ENCODE data around the gene SLC20A1.
"Not testable (repeated sequence)": the region's sequence is repeated elsewhere in the genome, so short reads cannot be mapped to it uniquely, and the experiment has no call there.

The SLC20A1 gene, protein sequence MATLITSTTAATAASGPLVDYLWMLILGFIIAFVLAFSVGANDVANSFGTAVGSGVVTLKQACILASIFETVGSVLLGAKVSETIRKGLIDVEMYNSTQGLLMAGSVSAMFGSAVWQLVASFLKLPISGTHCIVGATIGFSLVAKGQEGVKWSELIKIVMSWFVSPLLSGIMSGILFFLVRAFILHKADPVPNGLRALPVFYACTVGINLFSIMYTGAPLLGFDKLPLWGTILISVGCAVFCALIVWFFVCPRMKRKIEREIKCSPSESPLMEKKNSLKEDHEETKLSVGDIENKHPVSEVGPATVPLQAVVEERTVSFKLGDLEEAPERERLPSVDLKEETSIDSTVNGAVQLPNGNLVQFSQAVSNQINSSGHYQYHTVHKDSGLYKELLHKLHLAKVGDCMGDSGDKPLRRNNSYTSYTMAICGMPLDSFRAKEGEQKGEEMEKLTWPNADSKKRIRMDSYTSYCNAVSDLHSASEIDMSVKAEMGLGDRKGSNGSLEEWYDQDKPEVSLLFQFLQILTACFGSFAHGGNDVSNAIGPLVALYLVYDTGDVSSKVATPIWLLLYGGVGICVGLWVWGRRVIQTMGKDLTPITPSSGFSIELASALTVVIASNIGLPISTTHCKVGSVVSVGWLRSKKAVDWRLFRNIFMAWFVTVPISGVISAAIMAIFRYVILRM

DNA sequence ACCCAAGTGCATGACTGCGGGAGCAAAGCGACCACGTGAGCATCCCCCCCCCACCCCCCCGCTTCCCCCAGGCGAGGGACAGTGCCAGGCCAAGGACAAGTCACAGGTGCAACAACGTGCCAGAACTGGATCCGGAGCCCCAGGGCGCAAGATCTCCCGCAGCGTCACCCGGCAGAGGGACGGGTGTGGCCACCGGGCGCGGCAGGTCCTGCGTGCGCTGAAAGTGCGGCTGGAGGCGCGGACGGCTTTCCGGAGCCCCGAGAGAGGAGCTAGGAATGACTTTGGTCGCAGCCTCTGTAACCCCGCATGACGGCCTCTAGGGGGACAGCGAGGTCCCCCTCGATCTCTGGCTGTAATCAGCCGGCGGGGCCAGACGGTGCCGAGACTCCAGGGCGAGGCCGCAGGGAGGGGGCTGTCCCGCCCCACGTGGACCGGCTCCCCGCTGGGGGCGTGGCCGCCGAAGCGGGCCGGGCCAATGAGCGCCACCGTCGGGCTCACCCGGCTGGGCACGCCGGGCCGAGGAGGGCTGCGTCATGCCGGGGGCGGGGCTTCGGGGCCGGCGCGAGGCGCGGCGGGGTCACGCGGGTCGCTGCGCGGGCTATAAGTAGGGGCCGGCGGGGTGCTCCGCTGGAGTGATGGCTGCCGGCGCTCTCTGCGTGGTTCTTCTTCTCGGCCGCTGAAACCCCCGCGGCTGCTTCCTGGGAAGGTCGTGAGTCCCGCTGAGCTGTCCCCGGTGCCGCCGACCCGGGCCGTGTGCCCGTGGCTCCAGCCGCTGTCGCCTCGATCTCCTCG, at the start of gene SLC20A1:
Gene SLC20A1, plus strand, starts transcription at position 630 of the 792 bp plus-strand sequence. CDS start 890 bp downstream, outside the sequence.
- peak; percentile 95 to 99 (median 99) for DNase-seq (ENCODE audit: low read depth in 3 of 3)

DNA sequence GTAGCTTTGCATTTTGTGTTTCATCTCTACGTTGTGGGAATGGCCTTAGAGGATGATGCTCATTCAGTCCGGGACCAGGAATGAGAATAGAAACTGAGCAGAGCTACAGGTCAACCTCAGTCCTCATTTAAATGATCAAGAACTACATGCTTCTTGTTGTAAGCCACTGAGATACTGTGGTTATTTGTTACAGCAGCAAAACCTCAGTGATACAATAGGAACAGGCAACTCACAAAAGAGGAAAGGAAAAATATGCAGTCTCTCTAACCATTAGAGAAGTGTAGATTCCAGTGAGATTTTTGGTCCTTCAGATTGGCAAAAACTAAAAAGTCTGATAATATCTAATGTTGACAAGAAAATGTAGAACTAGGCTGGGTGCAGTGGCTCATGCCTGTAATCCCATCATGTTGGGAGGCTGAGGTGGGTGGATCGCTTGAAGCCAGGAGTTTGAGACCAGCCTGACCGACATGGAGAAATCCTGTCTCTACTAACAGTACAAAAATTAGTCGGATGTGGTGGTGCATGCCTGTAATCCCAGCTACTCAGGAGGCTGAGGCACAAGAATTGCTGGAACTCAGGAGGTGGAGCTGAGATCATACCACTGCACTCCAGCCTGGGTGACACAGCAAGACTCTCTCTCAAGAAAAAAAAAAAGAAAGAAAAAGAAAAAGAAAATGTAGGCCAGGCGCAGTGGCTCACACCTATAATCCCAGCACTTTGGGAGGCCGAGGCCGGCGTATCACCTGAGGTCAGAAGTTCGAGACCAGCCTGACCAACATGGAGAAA, 48.0 kb upstream of the SLC20A1 start:
- no peak for DNase-seq (ENCODE audit: low read depth in 3 of 3)

DNA sequence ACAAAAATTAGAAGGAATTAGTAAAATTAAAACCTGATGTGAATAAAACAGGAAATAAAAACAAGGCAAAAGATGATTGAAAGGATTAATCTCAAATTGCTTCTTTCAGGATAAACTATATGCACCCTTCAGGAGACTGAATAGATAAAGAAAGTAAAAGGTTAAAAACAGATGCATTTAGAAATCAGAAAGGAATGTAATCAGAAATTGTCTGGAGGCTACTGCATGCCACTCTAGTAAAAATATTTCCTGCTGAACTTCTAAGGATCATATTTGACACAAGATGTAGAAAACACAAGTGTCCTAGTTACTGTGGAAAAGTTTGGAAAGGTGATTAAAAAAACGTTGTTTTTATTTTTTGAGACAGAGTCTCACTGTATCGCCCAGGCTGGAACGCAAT, 45.1 kb upstream of the SLC20A1 start:
- no peak for DNase-seq (ENCODE audit: low read depth in 3 of 3)

DNA sequence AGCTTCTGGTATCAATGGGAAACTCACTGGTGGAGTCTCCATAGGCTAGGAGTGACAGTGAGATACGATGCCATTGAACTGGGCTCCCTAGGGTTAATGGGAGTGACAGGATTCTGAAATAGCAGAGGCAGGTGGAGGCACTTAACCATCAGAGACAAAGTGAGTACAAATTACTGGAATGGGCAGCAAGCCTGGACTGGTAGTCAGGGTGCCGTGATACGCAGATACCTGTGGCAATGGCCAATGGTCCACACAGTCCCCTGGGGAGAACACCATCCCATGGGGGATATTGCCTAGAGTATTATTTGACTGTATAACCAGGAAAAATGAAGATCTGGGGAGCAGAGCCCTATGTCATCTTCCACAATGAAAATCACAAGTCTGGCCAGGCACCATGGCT, 44.0 kb upstream of the SLC20A1 start:
- no peak for DNase-seq (ENCODE audit: low read depth in 3 of 3)

DNA sequence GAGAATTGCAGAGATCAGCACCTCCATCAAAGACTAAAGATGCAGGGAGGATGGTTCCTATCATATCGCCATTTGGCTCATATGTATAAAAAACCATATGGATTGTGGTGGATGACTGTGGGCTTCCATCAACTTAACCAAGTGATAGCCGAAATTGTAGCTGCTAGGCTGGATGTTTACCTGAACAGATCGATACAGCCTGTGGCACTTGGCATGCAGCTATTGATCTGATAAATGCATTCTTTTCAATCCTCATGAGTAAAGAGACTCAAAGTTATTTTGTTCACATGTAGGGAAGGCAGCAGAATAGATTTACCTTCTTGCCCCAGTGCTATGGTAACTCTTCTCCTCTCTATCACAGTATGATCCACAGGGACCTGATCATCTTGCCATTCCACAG, 42.8 kb upstream of the SLC20A1 start:
- no peak for DNase-seq (ENCODE audit: low read depth in 3 of 3)

DNA sequence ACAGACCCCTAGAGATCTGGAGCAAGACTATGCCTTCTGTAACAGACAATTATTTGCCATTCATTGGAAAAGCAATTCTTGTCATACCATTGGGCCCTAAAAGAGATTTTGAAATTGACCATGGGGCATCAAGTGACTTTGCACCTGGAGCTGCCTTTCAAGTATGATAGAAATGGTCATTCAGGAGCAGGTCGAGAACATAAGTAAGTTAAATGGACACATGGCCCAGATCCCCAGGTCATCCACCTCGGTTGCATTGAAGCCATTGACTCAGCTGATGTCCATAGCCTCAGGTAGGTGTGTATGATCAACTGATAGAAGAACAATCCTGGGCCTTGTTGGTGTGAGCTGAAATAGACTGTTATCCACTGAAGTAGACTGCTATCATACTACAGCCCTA, 42.0 kb upstream of the SLC20A1 start:
- no peak for DNase-seq (ENCODE audit: low read depth in 3 of 3)

DNA sequence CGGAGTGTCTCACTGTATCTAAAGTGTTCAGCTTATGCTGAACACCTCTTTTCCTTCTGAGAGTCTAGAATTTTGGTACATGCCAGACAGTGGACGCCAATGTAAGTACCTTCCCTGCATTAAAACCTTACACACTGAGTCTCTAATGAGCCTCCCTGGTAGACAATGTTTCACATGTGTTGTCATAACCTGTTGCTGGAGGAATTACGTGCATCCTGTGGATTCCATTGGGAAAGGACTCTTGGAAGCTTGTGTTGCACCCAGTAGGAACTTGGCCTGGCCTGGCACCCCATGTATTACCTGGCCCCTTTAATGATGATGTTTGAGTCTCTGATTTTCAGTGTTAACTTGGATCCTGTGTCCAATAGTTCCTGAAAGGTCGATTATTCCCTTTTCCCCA, 40.8 kb upstream of the SLC20A1 start:
- no peak for DNase-seq (ENCODE audit: low read depth in 3 of 3)

DNA sequence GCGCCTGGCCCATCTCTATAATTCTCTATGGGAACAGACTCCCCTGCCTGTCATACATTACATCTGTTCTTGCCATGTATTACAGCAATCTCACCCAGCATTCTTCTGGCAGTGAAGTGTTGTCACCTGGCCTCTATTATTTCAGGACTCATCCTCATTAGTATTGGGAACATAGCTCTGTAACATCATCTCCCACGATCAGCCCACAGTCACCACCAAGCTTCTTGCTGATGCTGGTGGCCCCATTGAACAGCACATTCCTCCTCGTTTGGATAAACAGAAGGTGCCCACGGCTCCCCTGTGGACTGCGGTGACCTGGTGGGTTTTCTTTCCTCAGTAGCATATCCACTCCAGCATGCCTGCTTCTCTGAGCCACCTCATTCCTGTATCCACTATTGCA, 39.8 kb upstream of the SLC20A1 start:
- no peak for DNase-seq (ENCODE audit: low read depth in 3 of 3)

DNA sequence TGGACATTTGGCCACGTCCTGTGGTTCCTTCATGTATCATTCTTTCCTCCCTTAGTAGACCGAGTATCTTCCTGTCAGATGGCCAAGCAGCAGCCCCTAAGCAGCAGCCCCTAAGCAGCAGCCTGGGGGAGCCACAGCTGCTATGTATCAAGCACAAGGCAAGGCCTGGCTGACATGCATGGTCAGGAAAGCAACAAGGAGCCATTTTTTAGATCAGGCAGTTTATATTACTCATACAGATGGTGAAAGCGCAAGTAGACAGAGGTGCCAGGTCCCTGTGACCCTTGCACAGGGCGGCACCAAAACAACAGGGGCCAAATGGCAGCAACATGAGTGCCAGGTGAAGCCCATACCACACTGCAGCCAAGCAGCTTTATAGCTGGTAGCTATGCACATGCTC, 39.2 kb upstream of the SLC20A1 start:
- no peak for DNase-seq (ENCODE audit: low read depth in 3 of 3)

DNA sequence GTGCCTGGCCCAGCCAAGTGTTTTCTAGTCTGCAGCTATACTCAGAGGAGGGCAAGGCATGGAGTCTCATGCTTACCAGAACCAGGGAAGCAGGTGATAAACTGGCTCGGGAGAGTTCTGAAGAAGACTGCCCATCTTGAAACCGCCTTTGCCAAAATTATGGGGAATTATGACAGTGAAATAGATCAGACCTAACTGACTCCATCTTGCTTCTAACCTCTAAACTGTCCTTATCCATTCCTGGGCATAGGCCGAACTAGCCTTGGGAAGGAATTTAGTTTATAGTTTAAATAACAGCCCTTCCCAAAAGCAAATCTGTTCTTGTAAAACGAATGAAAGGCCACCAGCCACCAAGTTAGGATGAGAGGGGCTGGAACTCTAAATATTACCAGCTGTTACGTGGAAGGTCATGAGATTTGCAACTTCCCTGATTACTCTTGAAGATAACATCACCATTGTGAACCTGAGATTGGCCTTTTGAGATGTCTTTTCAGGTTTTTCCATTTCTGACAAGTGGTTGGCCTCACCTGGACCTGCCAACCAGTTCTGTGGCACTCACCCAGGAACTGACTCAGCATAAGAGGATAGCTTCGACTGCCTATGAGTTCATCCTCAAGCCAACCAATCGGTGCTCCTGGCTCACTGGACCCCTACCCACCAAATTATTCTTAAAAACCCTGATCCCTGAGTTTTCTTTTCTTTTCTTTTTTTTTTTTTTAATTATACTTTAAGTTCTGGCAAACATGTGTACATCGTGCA, 37.9 kb upstream of the SLC20A1 start:
- no peak for DNase-seq (ENCODE audit: low read depth in 3 of 3)

DNA sequence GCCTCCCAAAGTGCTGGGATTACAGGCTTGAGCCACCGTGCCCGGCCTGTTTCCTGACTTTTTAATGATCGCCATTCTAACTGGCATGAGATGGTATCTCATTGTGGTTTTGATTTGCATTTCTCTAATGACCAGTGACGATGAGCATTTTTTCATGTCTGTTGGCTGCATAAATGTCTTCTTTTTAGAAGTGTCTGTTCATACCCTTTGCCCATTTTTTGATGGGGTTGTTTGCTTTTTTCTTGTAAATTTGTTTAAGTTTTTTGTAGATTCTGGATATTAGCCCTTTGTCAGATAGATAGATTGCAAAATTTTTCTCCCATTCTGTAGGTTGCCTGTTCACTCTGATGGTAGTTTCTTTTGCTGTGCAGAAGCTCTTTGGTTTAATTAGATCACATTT, 36.4 kb upstream of the SLC20A1 start:
- not testable (repeated sequence) for DNase-seq (ENCODE audit: low read depth in 3 of 3)

DNA sequence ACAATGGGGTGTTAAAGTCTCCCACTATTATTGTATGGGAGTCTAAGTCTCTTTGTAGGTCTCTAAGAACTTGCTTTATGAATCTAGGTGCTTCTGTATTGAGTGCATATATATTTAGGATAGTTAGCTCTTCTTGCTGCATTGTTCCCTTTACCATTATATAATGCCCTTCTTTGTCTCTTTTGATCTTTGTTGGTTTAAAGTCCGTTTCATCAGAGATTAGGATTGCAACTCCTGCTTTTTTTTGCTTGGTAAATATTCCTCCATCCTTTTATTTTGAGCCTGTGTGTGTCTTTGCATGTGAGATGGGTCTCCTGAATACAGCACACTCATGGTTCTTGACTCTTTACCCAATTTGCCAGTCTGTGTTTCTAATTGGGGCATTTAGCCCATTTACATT, 33.5 kb upstream of the SLC20A1 start:
- not testable (repeated sequence) for DNase-seq (ENCODE audit: low read depth in 3 of 3)

DNA sequence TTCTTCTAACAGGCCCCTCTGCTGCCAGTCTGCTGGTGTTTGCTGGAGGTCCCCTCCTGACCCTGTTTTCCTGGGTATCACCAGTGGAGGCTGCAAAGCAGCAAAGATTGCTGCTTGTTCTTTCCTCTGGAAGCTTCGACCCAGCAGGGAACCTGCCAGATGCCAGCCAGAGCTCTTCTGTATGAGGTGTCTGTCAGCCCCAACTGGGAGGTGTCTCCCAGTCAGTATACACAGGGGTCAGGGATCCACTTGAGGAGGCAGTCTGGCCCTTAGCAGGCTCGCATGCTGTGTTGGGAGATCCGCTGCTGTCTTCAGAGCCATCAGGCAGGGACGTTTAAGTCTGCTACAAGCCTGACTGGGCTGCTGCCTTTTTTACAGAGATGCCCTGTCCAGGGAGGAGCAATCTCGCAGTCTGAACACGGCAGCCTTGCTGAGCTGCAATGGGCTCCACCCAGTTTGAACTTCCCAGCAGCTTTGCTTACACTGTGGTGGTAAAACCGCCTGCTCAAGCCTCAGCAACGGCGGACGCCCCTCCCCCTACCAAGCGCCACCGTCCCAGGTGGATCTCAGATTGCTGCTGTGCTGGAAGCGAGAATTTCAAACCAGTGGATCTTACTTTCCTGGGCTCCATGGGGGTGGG, 31.4 kb upstream of the SLC20A1 start:
- DNase-seq (ENCODE audit: low read depth in 3 of 3) = no peak

DNA sequence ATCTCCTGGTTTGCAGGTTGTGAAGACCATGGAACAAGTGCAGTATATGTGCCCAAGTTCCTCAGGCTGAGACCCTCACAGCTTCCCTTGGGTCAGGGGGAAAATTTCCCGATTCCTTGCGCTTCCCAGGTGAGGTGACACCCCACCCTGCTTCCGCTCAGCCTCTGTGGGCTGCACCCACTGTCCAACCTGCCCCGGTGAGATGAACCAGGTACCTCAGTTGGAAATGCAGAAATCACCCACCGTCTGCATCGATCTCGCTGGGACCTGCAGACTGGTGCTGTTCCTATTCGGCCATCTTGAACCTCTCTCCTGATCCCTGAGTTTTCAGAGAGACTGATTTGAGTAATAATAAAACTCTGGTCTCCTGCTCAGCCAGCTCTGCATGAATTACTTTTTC, 30.7 kb upstream of the SLC20A1 start:
- no peak for DNase-seq (ENCODE audit: low read depth in 3 of 3)

DNA sequence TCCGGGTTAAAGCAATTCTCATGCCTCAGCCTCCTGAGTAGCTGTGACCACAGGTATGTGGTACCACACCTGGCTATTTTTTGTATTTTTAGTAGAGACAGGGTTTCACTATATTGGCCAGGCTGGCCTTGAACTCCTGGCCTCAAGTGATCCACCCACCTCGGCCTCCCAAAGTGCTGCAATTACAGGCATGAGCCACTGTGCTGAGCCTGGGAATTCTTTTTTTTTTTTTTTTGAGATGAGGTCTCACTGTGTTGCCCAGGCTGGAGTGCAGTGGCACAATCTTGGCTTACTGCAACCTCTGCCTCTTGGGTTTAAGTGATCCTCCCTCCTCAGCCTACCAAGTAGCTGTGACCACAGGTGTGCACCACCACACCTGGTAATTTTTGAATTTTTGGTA, 29.9 kb upstream of the SLC20A1 start:
- DNase-seq (ENCODE audit: low read depth in 3 of 3) = not testable (repeated sequence)

DNA sequence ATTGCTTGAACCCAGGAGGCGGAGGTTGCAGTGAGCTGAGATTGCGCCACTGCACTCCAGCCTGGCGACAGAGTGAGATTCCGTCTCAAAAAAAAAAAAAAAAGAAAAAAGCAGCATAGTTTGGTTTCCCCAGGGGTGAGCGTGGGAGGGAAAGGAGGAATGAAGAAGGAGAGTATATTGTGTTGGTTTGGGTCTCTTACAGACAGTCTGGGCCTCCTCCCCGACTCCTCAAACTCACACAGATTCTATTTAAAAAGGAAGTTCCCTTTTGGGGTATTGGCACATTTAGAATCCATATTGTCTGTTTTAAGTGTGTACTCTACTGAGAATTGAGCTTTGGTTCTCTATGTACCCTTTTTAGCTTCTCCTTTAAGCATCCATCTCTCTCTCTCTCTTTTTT, 27.4 kb upstream of the SLC20A1 start:
- no peak for DNase-seq (ENCODE audit: low read depth in 3 of 3)

DNA sequence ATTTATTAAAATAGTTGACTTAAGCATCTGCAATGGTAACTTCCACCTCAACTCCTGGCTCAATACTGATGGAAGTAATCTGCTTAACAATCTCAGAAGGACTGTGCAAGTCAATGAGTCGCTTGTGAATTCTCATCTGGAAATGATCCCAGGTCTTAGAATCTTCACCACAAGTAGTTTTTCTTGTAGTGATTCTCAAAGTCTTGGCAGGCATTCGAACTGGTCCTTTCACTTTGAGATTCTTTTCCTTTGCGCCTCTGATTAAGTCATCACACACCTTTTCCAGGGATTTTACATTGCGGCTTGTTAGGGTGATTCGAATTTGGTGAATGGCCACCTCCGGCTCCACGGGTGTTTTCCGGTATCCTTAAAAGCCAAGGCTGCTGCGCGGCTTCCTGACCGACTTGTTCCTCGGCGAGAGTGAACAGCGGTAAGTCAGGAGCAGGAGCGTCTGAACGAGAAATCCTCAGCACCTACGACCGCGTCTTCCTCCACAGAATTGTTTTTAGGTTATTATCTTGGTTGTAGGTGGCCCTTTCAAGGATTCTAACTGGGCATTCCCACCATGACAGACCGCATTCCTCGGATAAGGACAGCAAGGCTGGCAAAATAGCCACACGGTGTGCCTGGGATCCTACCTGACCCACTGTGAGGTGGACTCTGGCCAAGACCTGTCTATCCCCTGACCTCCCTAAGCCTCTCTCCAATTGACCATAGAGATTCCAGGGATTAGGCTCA, 23.8 kb upstream of the SLC20A1 start:
- no peak for DNase-seq (ENCODE audit: low read depth in 3 of 3)

DNA sequence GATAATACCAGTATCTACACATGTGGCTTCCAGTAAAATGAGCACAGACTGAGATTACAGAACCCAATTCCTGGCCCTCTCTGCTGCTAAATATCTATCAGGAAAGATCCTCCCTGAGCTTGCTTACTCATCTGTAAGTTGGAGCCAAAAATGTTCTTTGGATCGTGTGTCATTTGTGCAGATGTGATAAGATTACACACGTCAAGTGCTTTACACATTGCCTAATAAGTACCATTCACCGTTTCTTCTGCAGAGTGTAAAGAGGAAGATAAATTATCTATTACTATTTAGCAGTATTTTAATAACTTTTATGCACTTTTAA, 23.2 kb upstream of the SLC20A1 start:
- DNase-seq (ENCODE audit: low read depth in 3 of 3) = no peak

DNA sequence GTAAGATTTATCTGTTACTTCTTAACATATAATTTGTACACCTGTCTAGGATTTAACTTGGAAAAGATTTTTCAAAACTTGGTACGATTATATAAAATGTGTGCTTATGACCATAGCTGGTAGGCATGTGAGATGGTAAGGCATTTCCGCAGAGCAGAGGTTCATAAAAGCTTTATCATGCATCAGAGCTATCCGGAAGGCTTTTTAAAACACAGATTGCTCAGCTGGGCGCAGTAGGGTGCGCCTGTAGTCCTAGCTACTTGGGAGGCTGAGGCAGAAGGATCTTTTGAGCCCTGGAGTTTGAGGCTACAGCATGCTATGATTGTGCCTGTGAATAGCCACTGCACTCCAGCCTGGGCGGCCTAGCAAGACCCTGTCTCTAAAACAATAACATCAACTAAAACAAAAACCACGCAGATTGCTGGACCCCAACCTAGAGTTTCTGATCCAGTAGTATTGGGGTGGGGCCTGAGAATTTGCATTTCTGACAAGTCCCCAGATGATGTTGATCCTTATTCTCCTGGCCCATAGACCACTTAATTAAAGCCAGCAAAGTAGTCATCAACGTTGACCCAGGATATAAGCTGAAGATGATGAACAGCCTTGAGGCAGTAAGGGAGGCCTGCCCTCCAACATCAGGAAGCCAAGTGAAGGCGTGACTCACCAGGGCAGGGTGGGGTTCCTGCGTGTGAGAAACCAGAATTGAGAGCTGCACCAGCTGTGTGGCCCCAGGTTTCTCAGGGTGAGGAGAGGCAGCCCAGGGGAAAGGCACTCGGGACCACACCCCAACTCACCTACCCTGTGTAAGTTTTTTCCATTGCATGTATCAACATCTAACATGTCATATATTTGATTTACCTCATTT, 21.6 kb upstream of the SLC20A1 start:
- peak in 2 of 3 donors; percentile 57 to 58 for DNase-seq (ENCODE audit: low read depth in 3 of 3)
